GM23248 (cell line): ENCODE measurements around the gene CEP57. TPM values are rescaled to one million over a fixed set of nuclear protein-coding genes. Genes with fewer than 3 reads are reported as not detected.

Experiments used
- DNase-seq: peaks from one replicate; pipeline ENCODE4 v3.0.0-alpha.2; 2015
- H2AFZ ChIP-seq: fragments of 200-600 bp; sonication (generic); 2 replicates; pipeline ENCODE4 v1.6.1; 2016; ENCODE audit warnings: antibody characterized with exemption
- H3F3A ChIP-seq: fragments of 200-600 bp; sonication (generic); 2 replicates; pipeline ENCODE4 v1.6.1; 2016; ENCODE audit warnings: mild to moderate bottlenecking, antibody characterized with exemption, mixed run types; ENCODE audit not compliant: insufficient read depth
- H3K27ac ChIP-seq: fragments of 200-600 bp; sonication (generic); 2 replicates; pipeline ENCODE4 v1.5.1; 2016; ENCODE audit warnings: mild to moderate bottlenecking
- H3K27me3 ChIP-seq: fragments of 200-600 bp; sonication (generic); replicated peaks from 2 replicates; pipeline ENCODE4 v1.6.1; 2016; ENCODE audit warnings: mild to moderate bottlenecking; ENCODE audit not compliant: insufficient read depth
- H3K36me3 ChIP-seq: fragments of 200-600 bp; sonication (generic); 2 replicates; pipeline ENCODE4 v1.6.1; 2016; ENCODE audit warnings: low read depth, mild to moderate bottlenecking
- H3K4me1 ChIP-seq: fragments of 200-600 bp; sonication (generic); 2 replicates; pipeline ENCODE4 v1.6.1; 2016; ENCODE audit warnings: mild to moderate bottlenecking; ENCODE audit not compliant: insufficient read depth
- H3K4me2 ChIP-seq: fragments of 200-600 bp; sonication (generic); one replicate; pipeline ENCODE4 v1.6.1; 2016; ENCODE audit warnings: mild to moderate bottlenecking; ENCODE audit not compliant: unreplicated experiment
- H3K4me3 ChIP-seq: fragments of 200-600 bp; sonication (generic); 2 replicates; pipeline ENCODE4 v1.5.1; 2016; ENCODE audit warnings: mild to moderate bottlenecking
- H3K79me2 ChIP-seq: fragments of 200-600 bp; sonication (generic); 2 replicates; pipeline ENCODE4 v1.6.1; 2016; ENCODE audit warnings: mild to moderate bottlenecking; ENCODE audit not compliant: insufficient read depth
- H3K9ac ChIP-seq: fragments of 200-600 bp; sonication (generic); 2 replicates; pipeline ENCODE4 v1.6.1; 2016; ENCODE audit warnings: mild to moderate bottlenecking
- H3K9me2 ChIP-seq: fragments of 200-600 bp; sonication (generic); 2 replicates; pipeline ENCODE4 v1.6.1; 2016; ENCODE audit warnings: mixed run types, mild to moderate bottlenecking, moderate library complexity; ENCODE audit not compliant: insufficient read depth
- H3K9me3 ChIP-seq: fragments of 200-600 bp; sonication (generic); one replicate; pipeline ENCODE4 v1.6.1; 2017; ENCODE audit warnings: low read depth
- H4K20me1 ChIP-seq: fragments of 200-600 bp; sonication (generic); 2 replicates; pipeline ENCODE4 v1.6.0; 2016; ENCODE audit not compliant: insufficient read depth
- EZH2 ChIP-seq: fragments of 200-600 bp; sonication (generic); IDR thresholded peaks from 2 replicates; pipeline ENCODE4 v1.6.1; 2018; ENCODE audit warnings: antibody characterized with exemption, mild to moderate bottlenecking; ENCODE audit not compliant: insufficient read depth, poor library complexity, severe bottlenecking
- EZH2phosphoT487 ChIP-seq: fragments of 200-600 bp; sonication (generic); IDR thresholded peaks from 2 replicates; pipeline ENCODE4 v1.6.1; 2018; ENCODE audit warnings: antibody characterized with exemption, moderate library complexity, mild to moderate bottlenecking, low read depth; ENCODE audit not compliant: insufficient read depth
- WGBS, 2 experiments: methylation state at CpG; one replicate each; pipeline ENCODE4 v1.1.6; 2015 to 2017; ENCODE audit warnings: low lambda C conversion rate in 2 of 2, low coverage in 1 of 2; ENCODE audit errors: missing lambda C conversion rate in 2 of 2; 5-methylcytosine and 5-hydroxymethylcytosine counted together
- in situ Hi-C: fragments of 300-500 bp; cut with MboI; formaldehyde crosslinking; loops from 2 replicates; pipeline ENCODE4 v1.15.0; 2020
- polyA plus RNA-seq: library from polyadenylated mRNA; unstranded; fragments of >200 nt; fragmentation: Nextera tagmentation; extraction: Ambion mirVana; gene quantifications from 2 replicates; pipeline ENCODE4 v1.2.1, GENCODE V29; 2016
- total RNA-seq: library from RNA; depleted of rRNA; stranded (reverse); fragments of >200 nt; shearing (Covaris generic); gene quantifications from 2 replicates; pipeline ENCODE4 v1.2.3, GENCODE V29; 2014

CEP57 gene
- total and polyA plus RNA-seq, 2 experiments from 2014 or later: 36.5 to 41.1 TPM

GRCh38 chr11:95792200-95792599 is 1.9 kb downstream of the CEP57 start:
- H3K4me2 ChIP-seq: no peak overlapping the region
- in situ Hi-C loops: no loop called here
- H3K9ac ChIP-seq: no peak overlapping the region
- H3K79me2 ChIP-seq: peaks cover 84% of the 10 kb centered on the region
- H3K9me3 ChIP-seq: no peaks in the 10 kb centered on the region
- DNase-seq: no peak
- H2AFZ ChIP-seq: no peak overlapping the region
- no peaks in the 10 kb centered on the region for H3K9me2 ChIP-seq
- H3K4me3 ChIP-seq: no peak overlapping the region
- peaks cover 13% of the 10 kb centered on the region for H3K4me1 ChIP-seq
- TF ChIP-seq EZH2 (no peak), EZH2phosphoT487 (no peak)
- peaks cover 4% of the 10 kb centered on the region; the same call in 1 of the 2 replicates for H3F3A ChIP-seq
- H3K36me3 ChIP-seq: peaks cover 4% of the 10 kb centered on the region; the same call in 1 of the 2 replicates
- no peaks in the 10 kb centered on the region for H4K20me1 ChIP-seq
- 98 to 99% methylated on average over 8 of the region's 8 CpGs for WGBS, 2 experiments
- H3K27ac ChIP-seq: no peak overlapping the region
- no peaks in the 10 kb centered on the region for H3K27me3 ChIP-seq

DNA sequence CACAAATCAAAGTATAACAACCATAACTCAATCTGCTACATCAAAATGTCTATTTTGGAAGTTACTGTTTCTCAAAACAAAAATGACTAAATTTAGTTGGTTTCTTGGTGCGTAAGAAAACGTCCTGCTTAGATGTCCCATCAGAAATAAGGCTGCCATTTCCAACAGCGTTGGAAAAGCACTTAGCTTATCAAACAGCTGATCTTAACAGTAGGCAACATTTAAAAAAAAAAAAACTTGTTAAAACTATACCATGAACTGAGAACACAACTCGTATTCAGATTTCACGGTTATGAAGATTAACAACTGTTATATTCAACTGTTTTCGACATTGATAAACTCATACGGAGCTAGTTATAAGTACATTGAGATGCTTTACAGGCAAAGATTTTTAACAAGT is 2.4 kb downstream of the CEP57 start:
- no peak overlapping the region for H3K4me3 ChIP-seq
- H3K36me3 ChIP-seq: peaks cover 2% of the 10 kb centered on the region; the same call in 1 of the 2 replicates
- H3K9me3 ChIP-seq: no peaks in the 10 kb centered on the region
- peaks cover 13% of the 10 kb centered on the region for H3K4me1 ChIP-seq
- WGBS, 2 experiments: 89 to 94% methylated on average over 7 of the region's 7 CpGs
- H3K27ac ChIP-seq: no peak overlapping the region
- H3K27me3 ChIP-seq: no peaks in the 10 kb centered on the region
- no peaks in the 10 kb centered on the region for H4K20me1 ChIP-seq
- peaks cover 4% of the 10 kb centered on the region; the same call in 1 of the 2 replicates for H3F3A ChIP-seq
- no peaks in the 10 kb centered on the region for H3K9me2 ChIP-seq
- in situ Hi-C loops: no loop called here
- no peak overlapping the region for H3K4me2 ChIP-seq
- TF ChIP-seq EZH2 (no peak), EZH2phosphoT487 (no peak)
- DNase-seq: no peak
- peaks cover 84% of the 10 kb centered on the region for H3K79me2 ChIP-seq
- H2AFZ ChIP-seq: no peak overlapping the region
- H3K9ac ChIP-seq: no peak overlapping the region

DNA sequence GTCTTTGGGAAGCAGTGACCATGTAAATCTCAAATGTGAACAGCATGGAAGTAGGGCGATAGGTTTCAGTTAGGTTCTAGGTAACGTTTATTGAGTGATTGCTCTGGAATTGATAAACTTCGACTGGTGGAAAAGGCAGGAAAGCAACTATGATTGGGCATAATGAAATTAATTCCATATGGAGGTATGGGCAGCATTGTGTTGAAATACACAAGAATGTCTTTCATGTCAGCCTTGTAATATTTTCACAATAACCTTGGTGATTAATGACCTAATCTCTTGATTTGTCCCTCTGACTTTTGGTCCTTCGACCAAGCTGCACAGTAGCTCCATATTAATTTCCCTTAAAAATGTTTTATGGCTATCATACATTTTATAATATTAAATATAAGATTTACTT is 2.8 kb downstream of the CEP57 start:
- Histone ChIP-seq H3F3A (peaks cover 4% of the 10 kb centered on the region; the same call in 1 of the 2 replicates), H3K27ac (no peak overlapping the region), H4K20me1 (no peaks in the 10 kb centered on the region), H3K9me3 (no peaks in the 10 kb centered on the region), H3K4me2 (no peak overlapping the region), H2AFZ (no peak overlapping the region), H3K9me2 (no peaks in the 10 kb centered on the region), H3K9ac (no peak overlapping the region), H3K79me2 (peaks cover 83% of the 10 kb centered on the region), H3K4me1 (peaks cover 12% of the 10 kb centered on the region), H3K27me3 (no peaks in the 10 kb centered on the region), H3K4me3 (no peak overlapping the region), H3K36me3 (no peaks in the 10 kb centered on the region)
- WGBS, 2 experiments: 54 to 56% methylated on average over 4 of the region's 4 CpGs
- DNase-seq: peak; percentile 29
- in situ Hi-C loops: no loop called here
- TF ChIP-seq EZH2 (no peak), EZH2phosphoT487 (no peak)

GRCh38 chr11:95794086-95794485 is 3.8 kb downstream of the CEP57 start:
- Histone ChIP-seq H3K27ac (no peak overlapping the region), H3K4me2 (no peak overlapping the region), H4K20me1 (no peaks in the 10 kb centered on the region), H3K9ac (no peak overlapping the region), H3K9me2 (no peaks in the 10 kb centered on the region), H3K9me3 (no peaks in the 10 kb centered on the region), H2AFZ (no peak overlapping the region), H3K36me3 (no peaks in the 10 kb centered on the region; the same call in 1 of the 2 replicates), H3K79me2 (peaks cover 82% of the 10 kb centered on the region), H3F3A (no peaks in the 10 kb centered on the region; the same call in 1 of the 2 replicates), H3K4me1 (peaks cover 6% of the 10 kb centered on the region; the same call in 1 of the 2 replicates), H3K27me3 (no peaks in the 10 kb centered on the region), H3K4me3 (no peak overlapping the region)
- no peak for TF ChIP-seq EZH2phosphoT487
- no peak for TF ChIP-seq EZH2
- in situ Hi-C loops: no loop called here
- 76 to 81% methylated on average over 5 of the region's 5 CpGs for WGBS, 2 experiments
- peak; percentile 33 for DNase-seq
